ENCODE measurements around the gene DNAJB2.

DNA sequence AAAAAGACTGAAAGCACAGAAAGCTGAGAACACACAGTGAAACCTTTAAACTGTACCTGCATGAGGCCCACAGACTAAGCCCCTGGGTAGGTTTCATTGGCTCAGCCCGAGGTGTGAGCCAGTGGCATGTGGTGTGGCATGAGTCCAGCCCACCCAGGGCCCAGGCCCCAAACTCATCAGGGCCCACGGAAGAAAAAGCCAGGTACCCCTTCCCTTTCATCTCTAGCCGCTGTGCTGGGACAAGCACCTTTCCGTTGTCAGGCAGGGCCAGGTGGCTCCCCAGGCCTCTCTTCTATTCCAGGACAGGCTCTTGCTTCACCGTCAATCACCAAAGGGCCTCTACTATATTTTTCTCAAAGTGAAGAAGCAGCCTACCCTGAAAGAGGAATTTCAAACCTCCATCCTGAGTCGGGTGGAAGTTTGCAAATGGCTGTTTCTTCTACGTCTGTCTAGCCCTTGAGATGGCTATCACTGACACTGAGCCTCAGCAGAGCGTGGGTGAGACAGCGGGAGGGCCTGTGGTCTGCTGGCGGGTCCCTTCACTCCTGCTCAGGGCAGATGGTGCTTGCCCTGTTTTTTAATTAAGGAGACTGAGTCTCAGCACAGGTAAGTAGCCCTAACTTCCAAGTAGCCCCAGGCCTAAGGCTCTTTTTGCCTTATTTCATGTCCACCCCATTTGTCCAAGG is 8.6 kb downstream of the DNAJB2 start:
- TF ChIP-seq POU2F2 (IDR thresholded peaks at IDR 0.05; ENCODE audit: low read depth, low read length) (no peak), SPI1 (IDR thresholded peaks at IDR 0.05; ENCODE audit: low read depth, low read length) (no peak), TAF1 (IDR thresholded peaks at IDR 0.05; ENCODE audit: low read depth, low read length) (no peak), POLR2A (IDR thresholded peaks at IDR 0.05; ENCODE audit: low read depth, low read length) (peak; percentile 19; the same call in 1 of the 2 replicates), POLR2AphosphoS5 (IDR thresholded peaks at IDR 0.05; ENCODE audit: low read depth, low read length) (no peak)
